ENCODE measurements around the gene GPR62. TPM values are rescaled to one million over a fixed set of nuclear protein-coding genes. Genes with fewer than 3 reads are reported as not detected.

GPR62 gene
- total and polyA plus RNA-seq, 2 of the 8 experiments (the other 6 are each of a cell fraction or from before 2014, with no cell fraction given): 0.22 to 0.29 TPM

- no peak for TF ChIP-seq SAP30 (IDR thresholded peaks at IDR 0.05; ENCODE audit: insufficient read depth, insufficient replicate concordance, low read length)
- no peak for TF ChIP-seq SRF (IDR thresholded peaks at IDR 0.05; ENCODE audit: low read depth, low read length)
- TF ChIP-seq TEAD4 (IDR thresholded peaks at IDR 0.05; ENCODE audit: low read depth, low read length): no peak
- TF ChIP-seq NANOG (IDR thresholded peaks at IDR 0.05; ENCODE audit: insufficient read depth, low read depth, low read length, poor library complexity, severe bottlenecking): no peak
- no peak for TF ChIP-seq FOSL1 (IDR thresholded peaks at IDR 0.05; ENCODE audit: insufficient read depth, low read depth, low read length)
- TF ChIP-seq POLR2A (IDR thresholded peaks at IDR 0.05; ENCODE audit: control extremely low read depth in 1 of 2, low read depth in 2 of 2, low read length in 2 of 2): no peak
- no peak for TF ChIP-seq TBP (IDR thresholded peaks at IDR 0.05; ENCODE audit: low read depth, low read length)
Observed at GRCh38 chr3:51945926-51946705, 9.1 kb upstream of the GPR62 start (continued).

Data from H1 (cell line).